OCI-LY1 (cell line): ENCODE data around the gene PCSK7.

Source experiments
- CTCF ChIP-seq: fragments of 200-600 bp; sonication (generic), shearing (Covaris generic); IDR thresholded peaks from 2 replicates; pipeline ENCODE4 v1.5.1; 2017; ENCODE audit warnings: mild to moderate bottlenecking, antibody characterized with exemption, low read length, moderate library complexity, mixed read lengths
- EZH2 ChIP-seq: fragments of 200-600 bp; sonication (generic), shearing (Covaris generic); IDR thresholded peaks from 2 replicates; pipeline ENCODE4 v1.8.0; 2017; ENCODE audit warnings: borderline replicate concordance, mixed run types, mild to moderate bottlenecking, antibody characterized with exemption, low read length, moderate library complexity, mixed read lengths

GRCh38 chr11:117219001-117219400, 12.9 kb downstream of the PCSK7 start:
- TF ChIP-seq CTCF (no peak), EZH2 (no peak)
